ENCODE results near the gene TRIM66.
"Not testable (repeated sequence)": the region's sequence is repeated elsewhere in the genome, so short reads cannot be mapped to it uniquely, and the experiment has no call there.

Gene TRIM66

DNA sequence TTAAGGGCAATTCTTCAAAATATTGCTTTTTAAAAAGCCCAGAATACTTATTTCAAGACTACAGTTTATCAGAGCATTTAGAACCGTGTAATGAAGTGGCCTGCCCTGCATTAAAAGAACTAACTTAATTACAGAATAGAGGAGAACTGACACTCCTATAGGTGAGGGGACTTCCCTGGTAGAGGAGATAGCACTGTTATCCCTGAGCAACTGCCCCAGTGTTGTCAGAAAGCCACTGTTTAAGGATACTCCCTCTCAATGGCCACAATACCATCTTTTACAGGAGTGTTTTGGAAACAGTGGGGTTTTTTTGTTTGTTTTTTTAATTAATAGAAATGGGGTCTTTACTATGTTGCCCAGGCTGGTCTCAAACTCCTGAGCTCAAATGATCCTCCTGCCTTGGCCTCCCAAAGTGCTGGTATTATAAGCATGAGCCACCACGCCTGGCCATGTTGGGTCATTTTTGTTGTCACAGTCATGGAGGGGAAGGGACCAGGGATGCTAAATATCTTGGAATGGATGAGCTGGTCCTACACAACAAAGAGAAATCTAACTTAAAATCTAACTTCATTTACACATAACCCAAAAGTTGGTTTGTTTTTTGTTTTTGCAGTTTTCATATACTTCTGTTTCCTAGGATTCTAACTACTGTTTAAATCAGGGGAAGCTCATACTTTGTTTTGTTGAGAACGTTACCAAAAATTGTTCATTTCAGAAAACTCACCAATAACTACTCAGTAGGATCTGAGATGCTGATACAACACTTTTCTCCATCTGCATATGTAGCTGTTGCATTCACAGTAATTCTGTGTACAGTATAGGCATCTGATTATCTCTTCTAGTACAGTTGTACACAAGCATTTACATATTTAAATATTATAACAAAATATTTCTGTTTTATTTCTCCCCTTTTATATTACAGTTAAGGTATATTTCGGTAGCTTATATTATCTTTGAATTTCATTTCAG is 8.2 kb upstream of the TRIM66 start:
- no peak for FAIRE-seq

- FAIRE-seq, result no peak
Measured at GRCh38 chr11:8689726-8690255, 7.3 kb upstream of the TRIM66 start.

DNA sequence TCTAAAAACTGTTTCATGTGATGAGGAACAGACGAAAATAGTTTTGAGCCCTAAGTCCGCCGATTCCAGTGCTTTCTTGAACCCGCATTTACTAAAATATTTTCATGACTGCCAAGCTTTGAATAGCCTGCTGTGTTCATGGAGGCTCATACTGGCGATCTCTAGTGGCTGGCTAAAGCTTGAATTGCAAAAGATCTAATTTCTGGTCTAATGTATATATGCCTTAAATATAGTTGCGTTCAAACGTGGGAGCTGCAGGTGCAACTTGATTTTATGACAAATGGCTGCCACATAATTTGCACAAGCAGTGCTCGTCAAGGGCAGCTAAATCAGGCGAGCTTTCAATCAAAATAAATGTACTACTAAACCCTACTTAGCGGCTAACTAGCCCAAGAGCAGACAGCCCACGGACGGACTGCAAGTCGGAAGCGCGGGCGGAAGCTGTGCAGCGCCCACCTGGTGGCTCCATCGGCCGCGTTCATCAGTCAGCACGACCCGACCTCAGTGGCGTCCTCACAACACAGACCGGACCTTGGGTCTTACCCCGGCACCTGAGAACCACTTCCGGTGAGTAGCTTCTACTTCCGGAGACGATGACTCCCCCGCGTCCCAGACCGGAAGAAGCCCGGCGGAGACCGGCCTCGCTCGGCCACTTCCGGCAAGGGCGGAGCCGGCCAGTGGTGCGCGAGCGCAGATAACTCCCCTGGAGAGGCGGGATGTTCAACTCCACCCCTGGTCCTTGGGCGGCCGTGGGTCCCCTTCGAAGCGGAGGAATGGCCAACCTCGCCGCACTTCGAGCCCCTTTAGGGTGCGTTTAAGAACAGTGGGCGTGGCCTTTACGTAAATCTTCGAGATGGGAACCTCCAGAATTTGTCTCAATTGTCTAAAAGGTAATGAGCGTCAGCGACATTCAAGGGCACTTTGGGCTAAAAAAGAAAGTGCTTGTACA is 6.2 kb upstream of the TRIM66 start:
- peak; percentile 92 for FAIRE-seq

GRCh38 chr11:8686325-8686724 is 3.9 kb upstream of the TRIM66 start:
- no peak for FAIRE-seq

GRCh38 chr11:8685820-8686219 is 3.4 kb upstream of the TRIM66 start:
- FAIRE-seq, result no peak

GRCh38 chr11:8685306-8685705 is 2.8 kb upstream of the TRIM66 start:
- FAIRE-seq, result no peak

DNA sequence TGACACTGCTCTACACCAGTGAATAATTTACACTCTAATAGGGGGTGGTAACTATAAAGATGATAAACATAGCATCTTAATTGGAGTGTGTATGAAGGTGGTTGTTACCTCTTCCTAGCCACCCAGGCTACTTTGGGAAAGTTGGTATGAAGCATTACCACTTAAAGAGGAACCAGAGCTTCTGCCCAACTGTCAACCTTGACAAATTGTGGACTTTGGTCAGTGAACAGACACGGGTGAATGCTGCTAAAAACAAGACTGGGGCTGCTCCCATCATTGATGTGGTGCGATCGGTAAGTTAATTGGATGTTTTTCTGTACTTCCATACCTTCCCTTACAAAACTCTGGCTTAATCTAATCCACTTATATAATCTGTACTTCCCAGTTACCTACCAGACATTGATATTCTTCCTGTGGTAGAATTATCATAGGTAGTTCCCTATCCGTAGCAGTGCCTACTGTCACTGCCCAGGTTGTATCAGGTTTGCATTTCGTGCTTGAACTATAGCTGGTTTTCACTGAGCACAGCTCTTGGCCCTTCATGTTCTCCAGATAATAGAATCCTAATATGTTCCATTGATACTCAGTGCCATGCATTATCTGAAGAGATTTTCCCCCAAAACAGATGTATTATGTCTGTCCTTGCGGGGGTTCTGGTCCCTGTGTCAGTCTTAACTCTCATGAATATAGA is 2.3 kb upstream of the TRIM66 start:
- no peak for FAIRE-seq

GRCh38 chr11:8683115-8683807 is 796 bp upstream of the TRIM66 start:
- FAIRE-seq, result no peak

DNA sequence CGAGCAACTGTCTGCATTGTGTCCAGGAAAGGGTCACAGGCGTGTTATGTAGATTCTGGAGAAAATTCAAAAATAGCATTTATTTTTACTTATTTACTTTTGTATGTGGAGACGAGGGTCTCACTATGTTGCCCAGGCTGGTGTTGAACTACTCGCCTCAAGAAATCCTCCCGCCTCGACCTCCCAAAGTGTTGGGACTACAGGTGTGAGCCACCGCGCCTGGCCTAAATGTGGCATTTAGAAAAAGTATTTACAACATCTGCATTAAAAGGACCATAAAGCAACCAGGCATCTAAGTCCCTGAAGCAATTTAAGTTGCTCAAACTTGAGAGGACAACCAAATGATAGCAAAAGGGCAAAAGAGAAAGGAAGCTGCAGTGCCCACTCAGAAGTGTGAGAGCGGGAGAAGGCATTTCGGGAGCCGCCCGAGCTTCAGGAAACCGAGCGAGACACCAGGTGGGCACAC is 595 bp downstream of the TRIM66 start:
- no peak for FAIRE-seq

- no peak for FAIRE-seq
Measured at GRCh38 chr11:8679006-8679405, 3.5 kb downstream of the TRIM66 start.

DNA sequence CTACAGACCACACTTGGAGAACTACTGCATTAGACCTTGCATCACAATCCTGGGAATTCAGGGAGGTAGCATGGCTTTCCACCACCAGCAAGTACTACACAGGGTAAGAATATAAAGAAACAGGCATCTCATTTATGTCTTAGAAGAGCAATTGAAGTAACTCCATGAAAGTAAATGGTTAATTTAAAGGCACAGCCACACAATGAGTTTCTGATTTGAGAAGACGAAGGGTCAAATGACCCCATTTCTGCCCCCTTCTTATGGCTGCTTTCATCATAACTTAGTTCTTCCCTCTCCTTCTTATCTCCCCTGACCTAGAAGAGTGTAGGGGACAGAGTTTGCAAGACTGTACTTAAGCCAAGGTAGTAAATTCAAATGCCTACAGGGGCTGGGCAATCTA is 6.0 kb downstream of the TRIM66 start:
- FAIRE-seq, result no peak

- no peak for FAIRE-seq
Measured at GRCh38 chr11:8674859-8675258, 7.6 kb downstream of the TRIM66 start.

GRCh38 chr11:8672346-8672745 is 10.1 kb downstream of the TRIM66 start:
- FAIRE-seq, result no peak

GRCh38 chr11:8671651-8672062 is 10.8 kb downstream of the TRIM66 start:
- FAIRE-seq, result no peak

- FAIRE-seq, result peak; percentile 99
Measured at GRCh38 chr11:8671193-8671612, 11.3 kb downstream of the TRIM66 start.

GRCh38 chr11:8670081-8670480 is 12.4 kb downstream of the TRIM66 start:
- not testable (repeated sequence) for FAIRE-seq

DNA sequence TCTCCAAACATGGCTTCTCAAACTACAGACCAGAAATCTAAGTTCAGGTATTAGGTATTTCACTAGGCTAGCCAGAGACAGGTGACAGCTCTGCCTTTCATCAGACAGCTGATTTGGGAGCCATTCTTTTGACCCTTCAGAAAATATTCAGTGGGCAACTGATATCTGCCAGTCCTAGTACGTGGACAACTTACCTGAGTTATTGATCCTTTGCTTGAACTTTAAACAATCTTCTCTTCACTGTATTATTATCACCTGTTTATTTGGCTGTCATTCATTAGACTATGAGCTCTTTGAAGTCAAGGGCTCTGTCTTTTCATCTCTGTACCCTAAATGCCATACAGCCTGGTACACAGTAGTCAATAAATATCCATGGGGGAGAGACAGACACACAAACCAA is 17.2 kb downstream of the TRIM66 start:
- FAIRE-seq, result no peak

DNA sequence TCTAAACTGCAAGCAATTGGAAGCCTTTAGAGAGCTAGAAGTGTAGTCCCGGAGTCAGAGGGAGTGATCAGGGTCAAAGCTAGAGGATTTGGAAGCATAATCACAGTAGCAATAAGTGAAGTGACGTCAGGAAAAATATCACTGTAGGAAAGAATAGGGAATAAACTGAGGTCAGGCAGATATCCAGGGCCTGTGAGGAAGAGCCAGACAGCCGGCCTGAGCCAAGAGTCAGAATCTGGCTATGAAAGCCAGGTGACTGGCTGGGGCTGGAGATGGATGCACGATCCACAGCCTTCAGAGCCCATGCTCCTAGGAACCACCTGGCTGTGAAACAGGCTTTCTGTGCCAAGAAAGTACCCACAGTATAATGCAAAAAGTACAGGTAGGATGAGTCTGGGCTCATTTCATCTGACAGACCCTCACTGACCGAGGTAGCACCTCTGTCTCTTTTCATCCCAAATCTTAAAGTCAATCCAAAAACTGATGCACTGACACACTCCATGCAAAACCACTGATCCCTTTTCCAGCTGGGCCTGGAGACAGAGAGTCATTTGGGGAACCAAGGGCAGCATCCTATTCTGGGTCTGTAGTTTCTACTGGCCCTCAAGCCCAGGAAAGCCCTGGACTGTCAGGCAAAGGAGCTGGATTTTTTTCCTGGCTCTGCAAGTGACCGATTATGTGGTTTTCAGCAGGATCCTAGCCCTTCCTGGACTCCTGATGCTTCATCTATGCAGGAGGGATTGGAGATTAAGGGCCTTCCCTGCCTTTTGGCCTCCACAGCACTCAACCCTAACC is 21.3 kb downstream of the TRIM66 start:
- FAIRE-seq, result no peak

DNA sequence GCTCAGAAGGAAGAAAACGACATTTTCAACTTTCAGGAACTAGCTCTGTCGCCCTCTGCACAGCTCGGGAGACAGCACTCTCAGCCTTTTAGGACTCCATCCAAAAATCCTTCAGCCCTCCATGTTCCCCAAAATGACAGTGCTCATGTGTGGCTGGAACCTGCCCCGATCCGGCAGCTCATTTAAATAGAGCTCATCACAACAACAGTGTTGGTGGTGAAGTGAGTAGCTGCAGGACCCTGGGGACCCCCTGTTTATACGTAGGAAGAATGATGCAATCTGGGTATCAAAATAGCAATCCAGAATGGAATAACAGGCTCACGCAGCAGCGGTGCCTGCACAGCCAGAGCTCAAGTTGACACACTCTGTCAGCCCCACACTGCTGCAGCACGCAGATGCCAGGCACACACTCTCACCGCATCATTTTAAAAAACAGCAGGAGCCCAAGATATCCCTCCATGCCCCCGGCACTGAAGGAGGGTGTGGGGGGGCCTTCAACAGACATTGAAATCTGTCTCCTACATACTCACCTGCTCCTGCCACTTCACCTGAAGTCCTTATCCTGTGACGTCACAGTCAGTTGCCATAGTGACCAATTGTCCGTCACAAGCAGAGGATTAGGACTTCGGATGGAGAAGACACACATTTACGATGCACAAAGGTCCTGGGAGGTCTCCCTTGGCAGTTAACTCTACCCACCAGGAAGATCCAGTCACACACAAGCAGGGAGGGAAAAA is 24.0 kb downstream of the TRIM66 start:
- no peak for FAIRE-seq

DNA sequence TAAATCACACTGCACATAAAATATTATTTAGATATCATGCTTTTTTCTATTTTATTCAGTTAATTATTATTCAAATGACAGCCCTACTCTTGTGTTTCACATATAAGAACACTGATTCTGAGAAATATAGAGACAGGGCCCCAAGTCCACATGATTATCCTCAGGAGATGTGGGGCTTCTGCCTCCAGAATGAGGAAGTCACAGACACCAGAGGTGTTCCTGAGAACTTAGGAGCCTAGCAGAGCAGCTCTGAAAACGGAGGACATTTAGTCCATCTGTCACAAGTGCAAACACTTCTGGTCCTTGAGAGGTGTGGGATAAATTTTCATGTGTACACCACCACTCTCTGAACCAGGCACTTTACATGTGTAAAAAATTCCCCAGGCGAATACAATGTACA is 26.2 kb downstream of the TRIM66 start:
- FAIRE-seq, result no peak
